GM11168 (cell line): ENCODE results near the gene C11orf97.

Experiments
- in situ Hi-C: fragments of 300-500 bp; cut with MboI; formaldehyde crosslinking; loops from one replicate; pipeline ENCODE4 v1.12.0; 2022; ENCODE audit warnings: low sequenced_read_pairs; ENCODE audit not compliant: unreplicated experiment

The C11orf97 gene

DNA sequence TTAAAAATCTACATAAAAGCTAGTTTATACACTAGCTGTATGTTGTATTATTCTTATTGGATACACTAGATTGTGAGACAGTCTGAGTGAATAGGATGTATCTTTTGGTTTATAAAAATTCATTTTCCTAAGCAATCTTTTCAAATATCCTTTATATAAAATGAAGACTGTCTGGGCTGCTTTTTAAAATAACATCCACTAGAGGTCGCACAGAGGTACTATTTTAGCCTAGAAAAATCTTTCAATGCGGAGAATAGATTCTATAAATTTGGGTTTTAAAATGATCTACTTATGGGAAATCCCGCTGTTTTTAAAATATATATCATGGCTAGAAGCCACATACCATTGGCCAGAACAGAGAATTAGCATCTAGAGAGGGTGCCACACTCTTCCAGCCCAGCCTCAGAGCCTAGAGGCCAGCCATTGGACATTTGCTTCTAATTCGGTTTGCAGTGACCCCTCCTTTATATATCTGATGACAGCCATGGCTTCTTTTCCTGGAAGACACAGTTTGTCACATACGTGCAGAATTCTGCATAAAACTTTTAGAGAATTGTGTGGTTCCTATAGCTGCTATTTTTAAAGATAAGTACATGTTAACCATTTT, 7.3 kb downstream of the C11orf97 start:
- in situ Hi-C loops = loop anchor here (25.0 kb wide), 1 partner anchor 632 kb away; no protein-coding TSS in a partner anchor

GRCh38 chr11:94521684-94522083, 9.4 kb downstream of the C11orf97 start:
- in situ Hi-C loops = loop anchor here (25.0 kb wide), 1 partner anchor 634 kb away; no protein-coding TSS in a partner anchor

DNA sequence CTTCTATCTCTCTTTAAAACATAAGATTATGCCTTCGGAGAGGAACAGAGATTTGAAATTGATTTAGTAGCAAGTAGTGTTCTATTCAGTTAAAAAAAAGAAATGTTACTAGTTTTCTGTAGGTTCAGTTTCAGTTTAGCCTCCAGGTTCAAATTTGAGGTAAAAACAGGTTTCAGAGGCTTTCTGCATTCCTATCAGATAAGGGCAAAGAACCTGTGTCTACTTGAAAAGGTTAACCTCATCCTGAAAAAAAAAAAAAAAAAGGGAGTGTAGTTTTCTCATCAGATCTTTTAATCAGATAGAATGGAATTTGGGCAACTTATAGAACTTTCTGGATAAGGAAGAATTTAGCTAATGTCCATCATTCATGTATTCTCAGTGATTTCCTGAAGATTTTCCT, 12.1 kb downstream of the C11orf97 start:
- in situ Hi-C loops = loop anchor here (25.0 kb wide), 1 partner anchor 637 kb away; no protein-coding TSS in a partner anchor

GRCh38 chr11:94525546-94526324, 13.5 kb downstream of the C11orf97 start:
- in situ Hi-C loops = no loop called here

GRCh38 chr11:94526645-94527438, 14.6 kb downstream of the C11orf97 start:
- in situ Hi-C loops = no loop called here

- in situ Hi-C loops = no loop called here
These were observed 16.3 kb downstream of the C11orf97 start for GRCh38 chr11:94528551-94528950.

DNA sequence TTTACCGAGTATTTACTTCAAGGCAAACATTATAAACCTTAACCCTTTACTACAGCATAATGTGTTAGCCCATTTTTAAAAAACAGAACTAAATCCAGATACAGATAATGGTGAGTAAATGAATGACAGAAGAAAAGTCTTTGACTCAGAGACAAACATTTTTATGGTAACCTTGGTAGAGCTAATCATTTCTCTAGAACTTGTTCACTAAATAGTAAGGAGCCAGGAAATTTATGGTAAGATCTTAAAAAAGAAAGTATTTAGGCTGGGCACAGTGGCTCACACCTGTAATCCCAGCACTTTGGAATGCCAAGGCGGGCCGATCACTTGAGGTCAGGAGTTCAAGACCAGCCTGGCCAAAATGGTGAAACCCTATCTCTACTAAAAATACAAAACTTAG, 19.9 kb downstream of the C11orf97 start:
- in situ Hi-C loops = no loop called here

DNA sequence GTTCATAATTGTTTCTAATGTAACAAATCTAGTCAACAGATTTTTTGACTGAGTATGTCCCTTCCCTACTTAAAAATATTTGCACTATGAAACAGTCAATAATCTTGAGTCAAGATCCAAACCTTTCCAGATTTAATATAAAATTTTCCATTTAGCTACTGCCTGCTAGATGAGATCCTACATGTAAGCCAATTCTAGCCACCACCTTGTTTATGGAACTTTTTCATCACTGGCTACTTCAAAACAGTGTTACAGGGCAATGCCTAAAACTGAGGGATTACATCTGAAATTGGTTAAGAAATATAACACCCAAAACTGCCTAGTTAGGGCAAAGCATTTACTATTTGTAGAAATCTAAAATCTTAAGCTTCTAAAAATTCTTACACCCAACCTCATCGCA, 20.9 kb downstream of the C11orf97 start:
- in situ Hi-C loops = no loop called here

DNA sequence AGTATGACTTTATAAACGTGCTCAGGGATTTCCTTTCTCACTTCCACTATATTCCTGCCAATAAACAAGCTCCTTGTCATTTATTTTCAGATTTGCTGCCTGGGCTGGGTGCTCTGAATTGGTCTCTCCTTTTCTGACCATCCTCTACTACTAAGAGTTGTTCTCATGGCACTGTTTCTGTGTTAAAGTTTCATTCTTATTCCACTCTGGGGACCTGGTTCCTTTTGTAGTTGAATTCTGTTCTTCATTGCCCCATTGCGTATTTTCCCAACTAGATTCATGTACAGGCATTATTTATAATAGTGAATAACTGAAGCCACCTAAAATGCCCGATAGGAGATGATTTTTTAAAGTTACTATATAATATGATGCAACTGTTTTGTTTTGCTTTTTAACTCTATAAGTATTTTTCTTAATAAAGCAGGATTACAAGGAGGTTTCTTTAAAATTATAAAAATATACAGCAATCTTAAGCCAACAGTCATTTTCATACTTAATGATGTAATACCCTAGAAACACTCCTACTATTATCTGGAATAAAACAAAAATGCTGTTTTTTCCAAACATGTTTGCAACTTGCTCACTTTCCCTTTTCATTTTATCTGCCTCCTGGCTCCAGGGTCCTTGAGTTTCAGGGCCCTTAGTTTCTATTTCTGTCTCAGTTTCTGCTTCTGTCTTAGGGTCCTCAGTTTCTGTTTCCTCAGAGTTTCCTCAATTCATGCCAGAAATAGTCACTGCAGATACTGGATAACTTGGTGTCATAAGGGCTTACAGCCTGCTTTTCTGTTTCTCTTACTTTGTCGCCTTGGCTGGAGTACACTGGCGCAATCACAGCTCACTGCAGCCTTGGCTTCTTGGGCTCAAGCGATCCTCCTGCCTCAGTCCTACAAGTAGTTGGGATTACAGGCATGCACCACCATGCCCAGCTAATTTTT, 21.7 kb downstream of the C11orf97 start:
- in situ Hi-C loops = no loop called here

- in situ Hi-C loops = no loop called here
These were observed 24.1 kb downstream of the C11orf97 start for GRCh38 chr11:94536386-94536785.

DNA sequence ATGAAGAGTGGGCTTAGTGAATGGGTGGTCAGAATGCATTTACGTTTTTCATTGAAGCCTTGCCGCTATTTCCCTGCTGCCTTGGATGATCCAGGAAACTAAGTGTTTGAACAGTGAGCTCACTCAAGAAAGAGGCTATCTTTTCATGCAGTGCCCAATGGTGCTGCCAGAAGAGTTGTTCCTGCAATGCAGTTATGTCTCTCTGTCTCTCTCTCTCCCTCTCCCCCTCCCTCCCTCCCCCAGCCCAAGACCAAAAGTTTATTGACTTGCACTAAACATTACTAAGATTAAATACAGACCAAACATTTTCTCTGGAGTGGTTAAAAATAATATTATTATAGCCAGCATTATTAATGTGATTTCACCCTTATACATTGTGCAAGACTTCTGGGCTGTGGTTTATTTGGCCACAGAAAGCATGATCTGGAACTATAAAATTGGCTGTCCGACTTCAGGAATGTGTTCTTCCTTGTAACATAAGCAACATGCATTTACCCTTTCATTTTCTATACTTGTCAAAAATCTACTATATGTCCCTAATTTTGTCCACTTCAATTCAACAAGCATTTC, 24.9 kb downstream of the C11orf97 start:
- in situ Hi-C loops = no loop called here

GRCh38 chr11:94539420-94539819, 27.2 kb downstream of the C11orf97 start:
- in situ Hi-C loops = no loop called here

GRCh38 chr11:94543695-94544645, 31.7 kb downstream of the C11orf97 start, which contains the start of gene FUT4:
TSS of gene FUT4 (plus strand) at chr11:94543921. CDS start at chr11:94544134, 213 bp downstream.
- in situ Hi-C loops = no loop called here

DNA sequence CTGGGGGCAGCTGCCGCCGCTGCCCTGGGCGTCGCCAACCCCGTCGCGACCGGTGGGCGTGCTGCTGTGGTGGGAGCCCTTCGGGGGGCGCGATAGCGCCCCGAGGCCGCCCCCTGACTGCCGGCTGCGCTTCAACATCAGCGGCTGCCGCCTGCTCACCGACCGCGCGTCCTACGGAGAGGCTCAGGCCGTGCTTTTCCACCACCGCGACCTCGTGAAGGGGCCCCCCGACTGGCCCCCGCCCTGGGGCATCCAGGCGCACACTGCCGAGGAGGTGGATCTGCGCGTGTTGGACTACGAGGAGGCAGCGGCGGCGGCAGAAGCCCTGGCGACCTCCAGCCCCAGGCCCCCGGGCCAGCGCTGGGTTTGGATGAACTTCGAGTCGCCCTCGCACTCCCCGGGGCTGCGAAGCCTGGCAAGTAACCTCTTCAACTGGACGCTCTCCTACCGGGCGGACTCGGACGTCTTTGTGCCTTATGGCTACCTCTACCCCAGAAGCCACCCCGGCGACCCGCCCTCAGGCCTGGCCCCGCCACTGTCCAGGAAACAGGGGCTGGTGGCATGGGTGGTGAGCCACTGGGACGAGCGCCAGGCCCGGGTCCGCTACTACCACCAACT, 32.5 kb downstream of the C11orf97 start:
- in situ Hi-C loops = no loop called here

DNA sequence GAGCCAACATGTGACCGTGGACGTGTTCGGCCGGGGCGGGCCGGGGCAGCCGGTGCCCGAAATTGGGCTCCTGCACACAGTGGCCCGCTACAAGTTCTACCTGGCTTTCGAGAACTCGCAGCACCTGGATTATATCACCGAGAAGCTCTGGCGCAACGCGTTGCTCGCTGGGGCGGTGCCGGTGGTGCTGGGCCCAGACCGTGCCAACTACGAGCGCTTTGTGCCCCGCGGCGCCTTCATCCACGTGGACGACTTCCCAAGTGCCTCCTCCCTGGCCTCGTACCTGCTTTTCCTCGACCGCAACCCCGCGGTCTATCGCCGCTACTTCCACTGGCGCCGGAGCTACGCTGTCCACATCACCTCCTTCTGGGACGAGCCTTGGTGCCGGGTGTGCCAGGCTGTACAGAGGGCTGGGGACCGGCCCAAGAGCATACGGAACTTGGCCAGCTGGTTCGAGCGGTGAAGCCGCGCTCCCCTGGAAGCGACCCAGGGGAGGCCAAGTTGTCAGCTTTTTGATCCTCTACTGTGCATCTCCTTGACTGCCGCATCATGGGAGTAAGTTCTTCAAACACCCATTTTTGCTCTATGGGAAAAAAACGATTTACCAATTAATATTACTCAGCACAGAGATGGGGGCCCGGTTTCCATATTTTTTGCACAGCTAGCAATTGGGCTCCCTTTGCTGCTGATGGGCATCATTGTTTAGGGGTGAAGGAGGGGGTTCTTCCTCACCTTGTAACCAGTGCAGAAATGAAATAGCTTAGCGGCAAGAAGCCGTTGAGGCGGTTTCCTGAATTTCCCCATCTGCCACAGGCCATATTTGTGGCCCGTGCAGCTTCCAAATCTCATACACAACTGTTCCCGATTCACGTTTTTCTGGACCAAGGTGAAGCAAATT, 33.3 kb downstream of the C11orf97 start:
- in situ Hi-C loops = no loop called here

- in situ Hi-C loops = no loop called here
These were observed 33.9 kb downstream of the C11orf97 start for GRCh38 chr11:94546162-94546470.

DNA sequence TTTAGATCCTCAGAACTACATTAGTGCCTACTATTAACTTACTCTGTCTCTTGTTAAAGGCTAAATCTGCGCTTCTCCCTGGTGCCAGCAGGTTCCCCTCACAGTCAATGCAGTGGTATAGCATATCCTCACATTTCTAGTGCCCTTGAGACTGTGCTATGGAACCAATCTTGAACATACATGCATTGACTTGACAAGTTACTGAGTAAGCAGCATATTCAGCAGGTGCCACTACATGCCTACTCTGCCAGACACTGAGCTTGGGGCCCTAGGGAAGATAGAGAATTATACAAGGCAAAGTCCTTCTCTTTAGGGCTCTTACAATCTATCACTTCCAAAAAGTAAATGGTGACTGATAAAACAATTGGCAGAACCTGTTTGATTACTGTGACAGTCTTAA, 34.6 kb downstream of the C11orf97 start:
- in situ Hi-C loops = no loop called here
